GM06990 (cell line): ENCODE data around the gene ZNF185.

Experiments used
- DNase-seq: peaks from one replicate; pipeline ENCODE4 v3.0.0-alpha.2; 2011; ENCODE audit not compliant: insufficient read length; ENCODE audit errors: extremely low read depth
- H3K27me3 ChIP-seq: replicated peaks from 2 replicates; pipeline ENCODE4 v1.6.0; 2011; ENCODE audit warnings: low read length; ENCODE audit not compliant: control insufficient read depth, insufficient read depth
- H3K36me3 ChIP-seq: 2 replicates; pipeline ENCODE4 v1.5.1; 2011; ENCODE audit warnings: low read length; ENCODE audit not compliant: control insufficient read depth, insufficient read depth
- H3K4me3 ChIP-seq: replicated peaks from 2 replicates; pipeline ENCODE4 v1.5.1; 2011; ENCODE audit warnings: low read depth, mild to moderate bottlenecking, control low read depth, low read length
- CTCF ChIP-seq: IDR thresholded peaks from 2 replicates; pipeline ENCODE4 v1.5.1; 2011; ENCODE audit warnings: low read length, control low read depth, mild to moderate bottlenecking, inconsistent platforms; ENCODE audit not compliant: insufficient read depth, poor library complexity, severe bottlenecking

The ZNF185 gene

GRCh38 chrX:152892499-152892898 is 5.4 kb upstream of the ZNF185 start:
- Histone ChIP-seq H3K4me3 (no peak overlapping the region), H3K36me3 (no peaks in the 10 kb centered on the region), H3K27me3 (no peaks in the 10 kb centered on the region; the same call in 1 of the 2 replicates)
- no peak for DNase-seq
- no peak for TF ChIP-seq CTCF

GRCh38 chrX:152892999-152893891 is 4.6 kb upstream of the ZNF185 start:
- Histone ChIP-seq H3K4me3 (no peak overlapping the region), H3K36me3 (no peaks in the 10 kb centered on the region), H3K27me3 (no peaks in the 10 kb centered on the region; the same call in 1 of the 2 replicates)
- no peak for DNase-seq
- no peak for TF ChIP-seq CTCF

- no peaks in the 10 kb centered on the region; the same call in 1 of the 2 replicates for H3K27me3 ChIP-seq
- no peak for TF ChIP-seq CTCF
- no peak overlapping the region for H3K4me3 ChIP-seq
- DNase-seq = no peak
- no peaks in the 10 kb centered on the region for H3K36me3 ChIP-seq
Measured at GRCh38 chrX:152893980-152894610, 3.8 kb upstream of the ZNF185 start.

- H3K4me3 ChIP-seq = no peak overlapping the region
- peaks cover 1% of the 10 kb centered on the region; the same call in 1 of the 2 replicates for H3K27me3 ChIP-seq
- TF ChIP-seq CTCF = no peak
- H3K36me3 ChIP-seq = no peaks in the 10 kb centered on the region
- no peak for DNase-seq
Measured at GRCh38 chrX:152895121-152895520, 2.7 kb upstream of the ZNF185 start.

GRCh38 chrX:152895724-152896420 is 2.0 kb upstream of the ZNF185 start:
- peaks cover 1% of the 10 kb centered on the region; the same call in 1 of the 2 replicates for H3K27me3 ChIP-seq
- H3K4me3 ChIP-seq = no peak overlapping the region
- DNase-seq = no peak
- TF ChIP-seq CTCF = no peak
- no peaks in the 10 kb centered on the region for H3K36me3 ChIP-seq
